K562 (cell line): ENCODE measurements around the gene CCNYL1. TPM values are rescaled to one million over a fixed set of nuclear protein-coding genes. Genes with fewer than 3 reads are reported as not detected.

Experiments
- BRD9 ChIP-seq: fragments of 450-650 bp; IDR thresholded peaks from 2 replicates; pipeline ENCODE4 v1.6.1; 2018; ENCODE audit warnings: low read depth; ENCODE audit not compliant: partially characterized antibody
- DACH1 ChIP-seq: fragments of 450-650 bp; IDR thresholded peaks from 2 replicates; pipeline ENCODE4 v1.6.1; 2018; ENCODE audit not compliant: partially characterized antibody
- HCFC1 ChIP-seq: IDR thresholded peaks from 2 replicates; pipeline ENCODE4 v1.6.1; 2012; ENCODE audit warnings: low read depth, low read length, improper control_type of control experiment
- IFI16 ChIP-seq: fragments of 250-450 bp; sonication (Bioruptor Pico); IDR thresholded peaks from 2 replicates; pipeline ENCODE4 v2.1.2; 2022; ENCODE audit warnings: mild to moderate bottlenecking, inconsistent platforms
- KDM5B ChIP-seq: fragments of 200-600 bp; sonication (generic); IDR thresholded peaks from 2 replicates; pipeline ENCODE4 v1.6.1; 2012; ENCODE audit warnings: low read depth, mild to moderate bottlenecking, moderate library complexity, low read length, control low read depth, inconsistent platforms; ENCODE audit not compliant: insufficient replicate concordance
- MAFG ChIP-seq: fragments of 450-650 bp; conservative IDR thresholded peaks from 2 replicates; pipeline ENCODE4 v1.6.1; 2016; ENCODE audit warnings: missing genetic modification characterization, missing compliant biosample characterization
- MAX ChIP-seq: sonication (generic); formaldehyde crosslinking; IDR thresholded peaks from 2 replicates; pipeline ENCODE4 v1.9.0; 2022; ENCODE audit warnings: mild to moderate bottlenecking, missing genetic modification reagents
- MAZ ChIP-seq, 2 experiments: fragments of 450-650 bp in 1 of 2; sonication (generic) in 1 of 2; formaldehyde crosslinking; IDR thresholded peaks in 1 of 2; conservative IDR thresholded peaks in 1 of 2; 2 replicates each; pipeline versions ENCODE4 v1.4.0 to v1.5.0; 2020; ENCODE audit warnings: mild to moderate bottlenecking in 1 of 2, missing genetic modification reagents in 1 of 2
- NBN ChIP-seq: fragments of 450-650 bp; IDR thresholded peaks from 2 replicates; pipeline ENCODE4 v1.6.1; 2016; ENCODE audit warnings: low read depth, mild to moderate bottlenecking
- NFRKB ChIP-seq: fragments of 450-650 bp; IDR thresholded peaks from 2 replicates; pipeline ENCODE4 v1.6.1; 2016; ENCODE audit warnings: low read depth
- POLR2A ChIP-seq: fragments of 450-650 bp; conservative IDR thresholded peaks from 2 replicates; pipeline ENCODE4 v1.6.1; 2016
- POLR2B ChIP-seq: fragments of 450-650 bp; IDR thresholded peaks from 2 replicates; pipeline ENCODE4 v1.6.1; 2018; ENCODE audit warnings: low read depth; ENCODE audit not compliant: partially characterized antibody
- RBFOX2 ChIP-seq: fragments of 200-400 bp; formaldehyde crosslinking; IDR thresholded peaks from 2 replicates; pipeline ENCODE4 v1.6.1; 2017; ENCODE audit warnings: low read depth, mild to moderate bottlenecking, low read length, moderate library complexity
- RNF2 ChIP-seq: sonication (generic); IDR thresholded peaks from 2 replicates; pipeline ENCODE4 v1.6.1; 2016
- SOX6 ChIP-seq: fragments of 450-650 bp; IDR thresholded peaks from 2 replicates; pipeline ENCODE4 v1.6.1; 2014; ENCODE audit warnings: mild to moderate bottlenecking
- TFAP4 ChIP-seq: sonication (generic); formaldehyde crosslinking; IDR thresholded peaks from 2 replicates; pipeline ENCODE4 v1.8.0; 2022; ENCODE audit warnings: missing genetic modification reagents, mild to moderate bottlenecking, moderate library complexity, borderline replicate concordance
- ZNF778 ChIP-seq: fragments of 450-650 bp; formaldehyde crosslinking; IDR thresholded peaks from 2 replicates; pipeline ENCODE4 v1.4.0; 2020; ENCODE audit warnings: mild to moderate bottlenecking, moderate library complexity
- polyA plus RNA-seq, 8 experiments: library from polyadenylated mRNA; depleted of rRNA in 4 of 8; stranded (reverse) in 5 of 8; unstranded in 3 of 8; fragments of >200 nt; fragmentation: Nextera tagmentation in 2 of 8; fragmentation: Illumina TruSeq in 1 of 8; extraction: Ambion mirVana in 2 of 8; extraction: Trizol in 1 of 8; gene quantifications; 2 replicates each; pipeline versions ENCODE4 v1.2.1 to v1.2.3, GENCODE V29; 2011 to 2014; ENCODE audit warnings: inconsistent platforms in 1 of 8, missing spikeins in 1 of 8
- total RNA-seq, 7 experiments: library from RNA; depleted of rRNA in 6 of 7; stranded (reverse); fragments of >200 nt in 6 of 7; fragmentation: Illumina TruSeq in 2 of 7; extraction: Trizol in 2 of 7; gene quantifications; 2 replicates each; pipeline versions ENCODE4 v1.2.1 to v1.2.3, GENCODE V29; 2011 to 2021; ENCODE audit warnings: low replicate concordance in 1 of 7
- TF ChIP-seq, protein P1 (sequence below): sonication (generic); formaldehyde crosslinking; IDR thresholded peaks from 2 replicates; pipeline ENCODE4 v1.8.0; 2023; ENCODE audit warnings: mild to moderate bottlenecking, missing genetic modification reagents
- TF ChIP-seq, protein P2 (sequence below): fragments of 250-450 bp; sonication (Bioruptor Pico); IDR thresholded peaks from 2 replicates; pipeline ENCODE4 v1.5.0; 2022; ENCODE audit warnings: mild to moderate bottlenecking
- TF ChIP-seq, protein P3 (sequence below), 3 experiments: fragments of 200-800 bp in 1 of 3; sonication (Bioruptor generic) in 1 of 3; sonication (generic) in 1 of 3; formaldehyde crosslinking in 1 of 3; IDR thresholded peaks; 2 replicates each; pipeline versions ENCODE4 v1.6.1 to v1.8.0; 2016 to 2022; ENCODE audit warnings: mild to moderate bottlenecking in 2 of 3, missing compliant biosample characterization in 2 of 3, missing genetic modification characterization in 2 of 3, missing genetic modification reagents in 1 of 3

The CCNYL1 gene
- total and polyA plus RNA-seq, 9 of the 15 experiments (the other 6 are each of a cell fraction or from before 2014, with no cell fraction given), result 1.9 to 7.5 (median 4.7) TPM

- TF ChIP-seq NFRKB, result peak; percentile 9; the same call in 1 of the 2 replicates
- TF ChIP-seq KDM5B, result peak; percentile 13
- TF ChIP-seq HCFC1, result no peak
- TF ChIP-seq POLR2A, result peak; percentile 59
- no peak for TF ChIP-seq IFI16 (CRISPR knock-in tag)
- no peak for TF ChIP-seq ZNF778 (CRISPR knock-in tag)
- TF ChIP-seq MAX (CRISPR knock-in tag), result peak; percentile 28; the same call in 1 of the 2 replicates
- TF ChIP-seq, protein P1, sequence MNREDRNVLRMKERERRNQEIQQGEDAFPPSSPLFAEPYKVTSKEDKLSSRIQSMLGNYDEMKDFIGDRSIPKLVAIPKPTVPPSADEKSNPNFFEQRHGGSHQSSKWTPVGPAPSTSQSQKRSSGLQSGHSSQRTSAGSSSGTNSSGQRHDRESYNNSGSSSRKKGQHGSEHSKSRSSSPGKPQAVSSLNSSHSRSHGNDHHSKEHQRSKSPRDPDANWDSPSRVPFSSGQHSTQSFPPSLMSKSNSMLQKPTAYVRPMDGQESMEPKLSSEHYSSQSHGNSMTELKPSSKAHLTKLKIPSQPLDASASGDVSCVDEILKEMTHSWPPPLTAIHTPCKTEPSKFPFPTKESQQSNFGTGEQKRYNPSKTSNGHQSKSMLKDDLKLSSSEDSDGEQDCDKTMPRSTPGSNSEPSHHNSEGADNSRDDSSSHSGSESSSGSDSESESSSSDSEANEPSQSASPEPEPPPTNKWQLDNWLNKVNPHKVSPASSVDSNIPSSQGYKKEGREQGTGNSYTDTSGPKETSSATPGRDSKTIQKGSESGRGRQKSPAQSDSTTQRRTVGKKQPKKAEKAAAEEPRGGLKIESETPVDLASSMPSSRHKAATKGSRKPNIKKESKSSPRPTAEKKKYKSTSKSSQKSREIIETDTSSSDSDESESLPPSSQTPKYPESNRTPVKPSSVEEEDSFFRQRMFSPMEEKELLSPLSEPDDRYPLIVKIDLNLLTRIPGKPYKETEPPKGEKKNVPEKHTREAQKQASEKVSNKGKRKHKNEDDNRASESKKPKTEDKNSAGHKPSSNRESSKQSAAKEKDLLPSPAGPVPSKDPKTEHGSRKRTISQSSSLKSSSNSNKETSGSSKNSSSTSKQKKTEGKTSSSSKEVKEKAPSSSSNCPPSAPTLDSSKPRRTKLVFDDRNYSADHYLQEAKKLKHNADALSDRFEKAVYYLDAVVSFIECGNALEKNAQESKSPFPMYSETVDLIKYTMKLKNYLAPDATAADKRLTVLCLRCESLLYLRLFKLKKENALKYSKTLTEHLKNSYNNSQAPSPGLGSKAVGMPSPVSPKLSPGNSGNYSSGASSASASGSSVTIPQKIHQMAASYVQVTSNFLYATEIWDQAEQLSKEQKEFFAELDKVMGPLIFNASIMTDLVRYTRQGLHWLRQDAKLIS (CRISPR knock-in tag), result 0 out of 2 replicates have a peak, but pooled peaks have one; percentile 38
- peak; percentile 53 for TF ChIP-seq RBFOX2
- peak; percentile 24; the same call in 1 of the 2 replicates for TF ChIP-seq SOX6
- TF ChIP-seq, protein P2, sequence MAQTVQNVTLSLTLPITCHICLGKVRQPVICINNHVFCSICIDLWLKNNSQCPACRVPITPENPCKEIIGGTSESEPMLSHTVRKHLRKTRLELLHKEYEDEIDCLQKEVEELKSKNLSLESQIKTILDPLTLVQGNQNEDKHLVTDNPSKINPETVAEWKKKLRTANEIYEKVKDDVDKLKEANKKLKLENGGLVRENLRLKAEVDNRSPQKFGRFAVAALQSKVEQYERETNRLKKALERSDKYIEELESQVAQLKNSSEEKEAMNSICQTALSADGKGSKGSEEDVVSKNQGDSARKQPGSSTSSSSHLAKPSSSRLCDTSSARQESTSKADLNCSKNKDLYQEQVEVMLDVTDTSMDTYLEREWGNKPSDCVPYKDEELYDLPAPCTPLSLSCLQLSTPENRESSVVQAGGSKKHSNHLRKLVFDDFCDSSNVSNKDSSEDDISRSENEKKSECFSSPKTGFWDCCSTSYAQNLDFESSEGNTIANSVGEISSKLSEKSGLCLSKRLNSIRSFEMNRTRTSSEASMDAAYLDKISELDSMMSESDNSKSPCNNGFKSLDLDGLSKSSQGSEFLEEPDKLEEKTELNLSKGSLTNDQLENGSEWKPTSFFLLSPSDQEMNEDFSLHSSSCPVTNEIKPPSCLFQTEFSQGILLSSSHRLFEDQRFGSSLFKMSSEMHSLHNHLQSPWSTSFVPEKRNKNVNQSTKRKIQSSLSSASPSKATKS, result no peak
- TF ChIP-seq, protein P3, sequence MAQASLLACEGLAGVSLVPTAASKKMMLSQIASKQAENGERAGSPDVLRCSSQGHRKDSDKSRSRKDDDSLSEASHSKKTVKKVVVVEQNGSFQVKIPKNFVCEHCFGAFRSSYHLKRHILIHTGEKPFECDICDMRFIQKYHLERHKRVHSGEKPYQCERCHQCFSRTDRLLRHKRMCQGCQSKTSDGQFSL (CRISPR knock-in tag; IDR thresholded peaks at IDR 0.05), result peak; percentile 57; the same call in 1 of the 2 replicates
- TF ChIP-seq, protein P3 (tag; IDR thresholded peaks at IDR 0.05), result no peak; a peak in 1 of 4 replicates
- peak; percentile 67 for TF ChIP-seq POLR2B
- peak; percentile 34; the same call in 1 of the 2 replicates for TF ChIP-seq TFAP4 (CRISPR knock-in tag)
- 0 out of 4 replicates have a peak, but pooled peaks of 1 of the 2 experiments have one; percentile 48 for TF ChIP-seq MAZ (CRISPR knock-in tag; conservative IDR thresholded peaks at IDR 0.05 in 1 of 2, IDR thresholded peaks at IDR 0.05 in 1 of 2)
- peak; percentile 63 for TF ChIP-seq BRD9
- no peak for TF ChIP-seq DACH1
- TF ChIP-seq MAFG (tag), result no peak
- TF ChIP-seq NBN, result peak; percentile 66
- no peak for TF ChIP-seq RNF2
Measured at GRCh38 chr2:207772844-207773205, 61.4 kb downstream of the CCNYL1 start (continued).
